Erythroblast (primary cell): ENCODE data around the gene SESTD1.

ENCODE experiments used
- GATA1 ChIP-seq: IDR thresholded peaks from 2 replicates; pipeline ENCODE4 v1.6.1; 2011; ENCODE audit warnings: low read depth, mild to moderate bottlenecking, control low read depth, low read length, moderate library complexity
- POLR2A ChIP-seq: IDR thresholded peaks from 2 replicates; pipeline ENCODE4 v1.6.1; 2011; ENCODE audit warnings: mild to moderate bottlenecking, low read length

- no peak for TF ChIP-seq POLR2A
- TF ChIP-seq GATA1 = no peak
Observed at GRCh38 chr2:179265082-179265510, 464 bp upstream of the SESTD1 start.
